Measurements from ENCODE around the gene TGFBR3.

Gene TGFBR3

DNA sequence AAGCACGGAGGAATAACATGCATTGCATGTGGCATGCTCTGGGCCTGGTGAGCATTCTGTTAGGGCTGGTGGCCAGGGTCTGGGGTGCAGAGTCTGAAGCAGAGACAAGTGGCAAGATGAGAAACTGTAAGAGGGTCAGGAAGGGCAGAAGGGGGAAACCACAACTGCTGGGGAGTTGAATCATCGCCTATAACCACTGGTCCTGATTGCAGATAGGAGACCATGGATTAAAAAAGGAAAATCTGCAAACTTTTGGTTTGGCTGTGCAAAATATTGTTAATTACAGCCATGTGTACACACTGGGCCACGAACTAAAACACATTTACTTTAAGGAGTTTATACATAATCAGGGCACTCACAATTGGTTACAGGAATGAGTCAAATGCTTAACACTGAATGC lies 76.6 kb downstream of the TGFBR3 start:
- DNase-seq (ENCODE audit: extremely low read depth, low read depth), result no peak
- TF ChIP-seq, protein P1, sequence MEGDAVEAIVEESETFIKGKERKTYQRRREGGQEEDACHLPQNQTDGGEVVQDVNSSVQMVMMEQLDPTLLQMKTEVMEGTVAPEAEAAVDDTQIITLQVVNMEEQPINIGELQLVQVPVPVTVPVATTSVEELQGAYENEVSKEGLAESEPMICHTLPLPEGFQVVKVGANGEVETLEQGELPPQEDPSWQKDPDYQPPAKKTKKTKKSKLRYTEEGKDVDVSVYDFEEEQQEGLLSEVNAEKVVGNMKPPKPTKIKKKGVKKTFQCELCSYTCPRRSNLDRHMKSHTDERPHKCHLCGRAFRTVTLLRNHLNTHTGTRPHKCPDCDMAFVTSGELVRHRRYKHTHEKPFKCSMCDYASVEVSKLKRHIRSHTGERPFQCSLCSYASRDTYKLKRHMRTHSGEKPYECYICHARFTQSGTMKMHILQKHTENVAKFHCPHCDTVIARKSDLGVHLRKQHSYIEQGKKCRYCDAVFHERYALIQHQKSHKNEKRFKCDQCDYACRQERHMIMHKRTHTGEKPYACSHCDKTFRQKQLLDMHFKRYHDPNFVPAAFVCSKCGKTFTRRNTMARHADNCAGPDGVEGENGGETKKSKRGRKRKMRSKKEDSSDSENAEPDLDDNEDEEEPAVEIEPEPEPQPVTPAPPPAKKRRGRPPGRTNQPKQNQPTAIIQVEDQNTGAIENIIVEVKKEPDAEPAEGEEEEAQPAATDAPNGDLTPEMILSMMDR (IDR thresholded peaks at IDR 0.05; ENCODE audit: low read depth, low read length, missing control alignments), result no peak
- H3K4me3 ChIP-seq (replicated peaks; ENCODE audit: low read depth, low read length), result no peak overlapping the region

DNA sequence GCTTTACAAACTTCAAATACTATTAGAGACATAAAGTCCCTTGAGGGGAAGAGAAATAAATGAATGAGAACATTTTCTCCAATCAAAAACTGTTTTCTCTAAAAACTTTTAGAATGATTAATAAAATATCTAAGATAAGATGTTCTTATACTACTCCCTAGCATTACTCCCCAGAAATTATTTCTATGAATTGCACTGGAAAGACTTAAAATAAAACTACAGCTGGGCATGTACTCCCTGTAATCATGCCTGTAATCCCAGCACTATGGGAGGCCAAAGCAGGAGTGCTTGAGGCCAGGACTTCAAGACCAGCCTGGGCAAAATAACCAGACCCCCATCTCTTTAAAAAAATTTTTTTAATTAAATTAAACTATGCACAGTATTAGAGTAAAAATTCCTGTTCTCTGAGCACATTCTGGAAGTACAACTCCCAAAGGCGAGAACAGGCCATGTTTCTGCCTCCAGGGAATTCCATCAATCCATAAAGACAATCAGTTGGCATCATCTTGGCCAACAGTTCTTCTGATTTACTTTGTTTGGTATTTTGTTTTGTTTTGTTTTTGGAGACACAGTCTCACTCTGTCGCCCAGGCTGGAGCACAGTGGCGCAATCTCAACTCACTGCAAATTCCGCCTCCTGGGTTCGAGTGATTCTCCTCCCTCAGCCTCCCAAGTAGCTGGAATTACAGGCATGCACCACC lies 77.9 kb downstream of the TGFBR3 start:
- no peak for DNase-seq (ENCODE audit: extremely low read depth, low read depth)
- TF ChIP-seq, protein P1 (IDR thresholded peaks at IDR 0.05; ENCODE audit: low read depth, low read length, missing control alignments), result no peak
- H3K4me3 ChIP-seq (replicated peaks; ENCODE audit: low read depth, low read length), result no peak overlapping the region

DNA sequence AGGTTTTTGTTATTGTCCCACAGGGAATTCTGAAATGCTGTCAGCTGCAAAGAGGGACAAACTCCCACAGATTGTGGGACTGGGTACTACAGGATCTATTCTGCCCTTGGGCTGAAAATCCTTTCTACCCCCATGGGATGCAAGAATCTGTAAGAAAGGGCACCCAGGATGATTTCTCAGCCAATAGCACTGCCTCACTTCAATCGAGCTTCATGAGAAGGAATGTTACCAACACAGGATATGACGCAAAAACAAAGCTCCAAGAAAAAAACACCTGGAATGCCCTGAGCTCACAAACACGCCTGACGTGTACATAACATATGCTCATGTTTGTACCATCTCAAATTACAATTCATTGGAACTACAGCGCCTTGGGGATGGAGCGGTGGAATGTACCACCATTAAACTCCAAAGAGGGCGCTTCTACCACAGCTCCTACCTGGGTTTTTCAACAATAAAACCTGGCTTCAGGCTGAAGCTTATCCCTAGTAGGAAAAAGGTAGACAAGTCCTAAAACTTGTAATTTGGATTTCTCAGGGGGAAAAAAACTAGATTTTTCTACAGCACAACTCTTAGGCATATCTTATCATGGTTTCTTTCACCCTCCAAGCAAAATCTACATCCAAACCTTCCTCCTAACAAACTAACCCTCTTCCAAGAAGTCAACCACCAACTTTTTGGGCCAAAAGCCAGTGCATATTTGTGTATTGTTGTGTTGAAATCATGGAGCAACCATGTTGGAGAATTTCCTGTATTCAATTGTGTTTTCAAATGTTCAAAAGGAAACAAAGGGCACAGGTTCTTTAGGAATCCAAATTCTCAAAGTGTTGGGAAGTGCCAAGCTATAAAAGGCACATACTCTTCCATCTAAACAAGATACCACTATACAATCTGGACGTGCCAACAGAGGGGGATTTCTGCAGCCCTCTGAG lies 78.9 kb downstream of the TGFBR3 start:
- H3K4me3 ChIP-seq (replicated peaks; ENCODE audit: low read depth, low read length), result no peak overlapping the region
- DNase-seq (ENCODE audit: extremely low read depth, low read depth), result no peak
- TF ChIP-seq, protein P1 (IDR thresholded peaks at IDR 0.05; ENCODE audit: low read depth, low read length, missing control alignments), result no peak

DNA sequence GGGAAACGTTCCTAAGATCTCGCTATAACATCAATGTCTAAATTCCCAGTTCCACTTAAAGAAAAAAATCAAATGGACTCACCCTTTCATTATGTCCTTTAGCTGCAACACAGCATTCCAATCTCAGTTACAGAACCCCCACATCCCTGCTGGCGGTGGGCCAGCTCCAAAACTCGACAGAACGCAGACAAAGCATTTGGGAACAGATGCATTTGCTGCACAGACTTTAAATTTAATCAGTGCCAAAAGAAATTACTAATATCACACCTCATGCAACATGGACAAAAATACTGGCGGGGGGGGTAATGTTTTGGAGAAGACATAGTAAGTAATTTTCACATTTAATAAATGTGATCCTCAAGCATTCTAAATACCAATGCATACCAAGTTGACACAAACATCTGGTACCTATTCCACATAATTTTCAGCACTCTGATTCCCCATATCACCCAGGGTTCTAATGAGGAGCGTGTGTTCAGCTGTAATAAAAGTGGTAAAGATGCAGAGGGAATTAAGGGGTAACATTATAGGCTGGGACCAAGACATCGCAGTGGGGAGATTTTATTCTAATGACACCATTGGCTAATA lies 79.7 kb downstream of the TGFBR3 start:
- TF ChIP-seq, protein P1 (IDR thresholded peaks at IDR 0.05; ENCODE audit: low read depth, low read length, missing control alignments), result no peak
- DNase-seq (ENCODE audit: extremely low read depth, low read depth), result no peak
- no peak overlapping the region for H3K4me3 ChIP-seq (replicated peaks; ENCODE audit: low read depth, low read length)

DNA sequence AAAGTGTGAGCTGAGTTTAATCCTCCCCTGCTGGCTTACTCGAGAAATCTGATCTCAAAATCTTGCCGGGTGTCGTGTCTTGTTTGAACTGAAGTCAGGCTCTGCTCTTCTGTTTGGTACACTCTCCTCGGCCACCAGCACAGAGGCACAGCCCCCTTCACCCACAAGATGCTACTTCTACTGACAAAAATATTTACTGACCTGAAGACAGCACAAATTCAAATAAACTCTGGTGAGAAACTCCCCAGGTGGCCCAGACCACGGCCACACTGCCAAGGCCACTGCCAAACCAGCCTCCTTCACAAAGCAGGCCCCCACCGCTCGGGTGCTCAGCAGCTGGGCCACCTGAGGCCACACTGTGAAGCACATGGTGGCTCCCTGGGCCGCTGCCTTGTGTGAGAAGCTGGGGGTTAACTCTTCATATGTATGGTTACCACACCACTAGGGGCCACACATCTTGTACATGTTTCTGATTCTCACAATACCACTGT lies 80.6 kb downstream of the TGFBR3 start:
- DNase-seq (ENCODE audit: extremely low read depth, low read depth), result no peak
- no peak overlapping the region for H3K4me3 ChIP-seq (replicated peaks; ENCODE audit: low read depth, low read length)
- TF ChIP-seq, protein P1 (IDR thresholded peaks at IDR 0.05; ENCODE audit: low read depth, low read length, missing control alignments), result no peak

DNA sequence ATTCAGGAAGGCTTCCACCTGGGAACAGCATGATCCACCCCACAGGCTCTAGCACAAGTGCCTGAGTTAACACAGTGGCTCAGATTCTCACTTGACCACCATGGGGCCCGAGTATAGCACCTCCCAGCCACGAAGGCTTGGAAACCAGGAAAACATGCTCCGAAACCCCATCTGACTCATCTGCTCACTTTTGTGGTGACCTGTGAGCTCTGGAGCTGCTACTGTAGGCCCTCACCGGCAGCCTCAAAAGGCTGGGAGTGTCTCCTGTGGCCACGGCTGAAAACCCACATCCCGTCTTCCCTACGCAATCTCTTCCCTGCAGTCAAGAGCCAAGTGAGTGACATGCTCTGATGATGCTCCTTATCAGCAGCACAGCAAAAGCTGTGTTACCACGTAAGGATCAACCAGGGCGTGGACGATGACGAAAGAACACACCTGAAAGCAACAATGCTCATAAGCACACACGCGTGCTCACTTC lies 81.4 kb downstream of the TGFBR3 start:
- DNase-seq (ENCODE audit: extremely low read depth, low read depth), result no peak
- TF ChIP-seq, protein P1 (IDR thresholded peaks at IDR 0.05; ENCODE audit: low read depth, low read length, missing control alignments), result no peak
- H3K4me3 ChIP-seq (replicated peaks; ENCODE audit: low read depth, low read length), result no peak overlapping the region
